Stimulated activated CD8-positive, alpha-beta memory T cell treated with anti-CD3 and anti-CD28 coated beads, Interleukin-15, amount 100 ng/mL, for 48 hours (primary cell): ENCODE data around the gene ALPL.

ENCODE experiments used
- DNase-seq, 2 donors: peaks; one replicate each; pipeline ENCODE4 v3.0.0-alpha.2; 2020; ENCODE audit warnings: low read depth in 2 of 2

The ALPL gene

GRCh38 chr1:21576031-21576797 lies 67.0 kb downstream of the ALPL start:
- no peak for DNase-seq

- no peak for DNase-seq
These were observed 67.6 kb downstream of the ALPL start for GRCh38 chr1:21576798-21577187.

- DNase-seq, result no peak
These were observed 68.1 kb downstream of the ALPL start for GRCh38 chr1:21577324-21577723.

GRCh38 chr1:21577933-21578332 lies 68.7 kb downstream of the ALPL start:
- DNase-seq, result no peak

GRCh38 chr1:21579791-21580190 lies 70.6 kb downstream of the ALPL start:
- no peak for DNase-seq

GRCh38 chr1:21584096-21584495 lies 74.9 kb downstream of the ALPL start:
- DNase-seq, result no peak

GRCh38 chr1:21585037-21585436 lies 75.8 kb downstream of the ALPL start:
- DNase-seq, result no peak

GRCh38 chr1:21586222-21586621 lies 77.0 kb downstream of the ALPL start:
- no peak for DNase-seq

GRCh38 chr1:21586846-21587601 lies 77.8 kb downstream of the ALPL start:
- no peak for DNase-seq

- no peak for DNase-seq
These were observed 78.4 kb downstream of the ALPL start for GRCh38 chr1:21587602-21587953.

GRCh38 chr1:21589618-21590017 lies 80.4 kb downstream of the ALPL start:
- no peak for DNase-seq

- DNase-seq, result no peak
These were observed 81.1 kb downstream of the ALPL start for GRCh38 chr1:21590126-21590880.

GRCh38 chr1:21590934-21591333 lies 81.7 kb downstream of the ALPL start:
- DNase-seq, result no peak

GRCh38 chr1:21592086-21592865 lies 83.1 kb downstream of the ALPL start:
- no peak for DNase-seq

- no peak for DNase-seq
These were observed 84.0 kb downstream of the ALPL start for GRCh38 chr1:21593231-21593630.

GRCh38 chr1:21594501-21594900 lies 85.3 kb downstream of the ALPL start:
- no peak for DNase-seq

- peak; percentile 28 to 40 for DNase-seq
These were observed 86.0 kb downstream of the ALPL start for GRCh38 chr1:21594935-21595897.

GRCh38 chr1:21596174-21596573 lies 87.0 kb downstream of the ALPL start:
- no peak for DNase-seq

GRCh38 chr1:21596628-21597027 lies 87.4 kb downstream of the ALPL start:
- DNase-seq, result no peak

- no peak for DNase-seq
These were observed 88.5 kb downstream of the ALPL start for GRCh38 chr1:21597753-21598152.

- DNase-seq, result no peak
These were observed 89.2 kb downstream of the ALPL start for GRCh38 chr1:21598417-21598816.
